GM18517 (cell line): Measurements from ENCODE around the gene RALBP1.
"Not testable (repeated sequence)": the region's sequence is repeated elsewhere in the genome, so short reads cannot be mapped to it uniquely, and the experiment has no call there.

Experiments
- ATAC-seq: cut with Tn5 transposase; IDR thresholded peaks from one replicate; pipeline ENCODE4 v1.9.1; 2021; ENCODE audit warnings: mild to moderate bottlenecking, moderate library complexity; ENCODE audit not compliant: unreplicated experiment

Gene RALBP1

DNA sequence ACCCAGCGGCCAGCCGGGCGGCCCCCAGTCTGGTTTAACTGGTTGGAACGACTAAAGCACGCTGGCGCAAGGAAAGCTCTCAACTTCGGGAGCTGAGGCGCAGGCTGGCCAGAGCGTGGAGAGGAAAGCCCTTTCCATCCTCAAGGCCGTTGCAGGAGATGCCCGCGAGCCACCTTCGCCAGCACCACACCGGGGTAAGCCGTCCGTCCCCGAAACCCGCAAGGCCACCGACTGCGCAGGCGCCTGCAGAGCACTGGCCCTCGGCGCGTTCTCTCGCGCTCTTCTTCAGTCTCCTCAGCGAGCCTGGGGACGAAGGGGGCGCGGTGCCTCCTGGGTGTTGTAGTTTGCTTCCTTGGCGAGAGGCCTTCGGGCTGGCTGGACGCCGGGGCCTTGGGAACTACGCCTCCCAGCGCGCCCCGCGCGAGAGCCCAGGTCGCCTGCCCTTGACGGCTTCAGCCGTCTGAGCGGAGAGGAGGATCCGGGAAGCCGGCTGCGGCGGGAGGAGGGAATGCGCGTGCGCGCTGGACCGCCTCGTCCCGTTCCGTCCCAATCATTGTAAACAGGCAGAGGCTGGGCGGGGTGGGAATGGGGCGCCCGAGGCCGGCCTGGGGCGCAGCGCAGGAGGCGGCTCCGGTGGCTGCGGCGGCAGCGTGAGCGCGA lies at the start of gene RALBP1:
RALBP1 (plus strand) TSS at position 531 of the 660 bp plus-strand sequence. CDS start 37,533 bp downstream, outside the sequence.
- peak; percentile 90 for ATAC-seq

- no peak for ATAC-seq
Observed at GRCh38 chr18:9426753-9427152, 48.6 kb upstream of the RALBP1 start.

- ATAC-seq: no peak
Observed at GRCh38 chr18:9428301-9428706, 47.0 kb upstream of the RALBP1 start.

DNA sequence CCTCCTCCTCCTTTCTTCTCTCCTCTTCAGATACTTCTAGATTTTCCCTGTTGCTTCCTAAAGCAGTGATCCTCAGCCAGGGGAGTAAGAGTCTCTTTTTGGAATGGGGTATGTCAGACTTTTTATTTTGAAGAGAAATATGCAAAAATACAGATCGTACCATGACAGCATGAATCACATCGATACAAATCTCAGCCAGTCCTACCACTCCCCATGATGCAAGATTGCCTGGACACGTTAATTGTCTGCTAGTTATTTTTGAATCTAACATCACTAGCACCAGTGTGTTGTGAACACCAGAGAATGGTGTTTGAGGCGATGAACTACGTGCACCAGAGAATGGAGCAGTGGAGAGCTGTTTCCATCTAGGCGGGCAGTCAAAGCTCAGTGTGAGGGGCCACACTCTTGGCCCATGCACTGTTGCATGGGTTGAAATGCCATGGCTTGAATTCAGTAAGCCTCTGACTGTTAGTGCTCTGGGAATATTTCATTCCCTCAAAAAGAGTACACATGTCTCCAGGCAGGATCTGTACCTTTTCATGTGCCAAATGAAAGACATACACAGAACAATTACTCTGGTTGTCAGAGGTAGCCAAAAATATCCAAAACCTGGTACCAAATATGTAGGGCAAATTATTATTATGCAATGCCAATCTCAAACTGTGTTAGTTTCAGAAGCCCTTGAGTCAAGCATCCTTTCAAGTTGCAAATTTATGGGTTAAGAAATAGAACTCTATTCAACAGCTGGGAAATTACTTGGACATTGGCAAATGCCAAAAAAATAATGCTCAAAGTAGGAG lies 46.3 kb upstream of the RALBP1 start:
- ATAC-seq: no peak

- no peak for ATAC-seq
Observed at GRCh38 chr18:9429662-9429993, 45.7 kb upstream of the RALBP1 start.

DNA sequence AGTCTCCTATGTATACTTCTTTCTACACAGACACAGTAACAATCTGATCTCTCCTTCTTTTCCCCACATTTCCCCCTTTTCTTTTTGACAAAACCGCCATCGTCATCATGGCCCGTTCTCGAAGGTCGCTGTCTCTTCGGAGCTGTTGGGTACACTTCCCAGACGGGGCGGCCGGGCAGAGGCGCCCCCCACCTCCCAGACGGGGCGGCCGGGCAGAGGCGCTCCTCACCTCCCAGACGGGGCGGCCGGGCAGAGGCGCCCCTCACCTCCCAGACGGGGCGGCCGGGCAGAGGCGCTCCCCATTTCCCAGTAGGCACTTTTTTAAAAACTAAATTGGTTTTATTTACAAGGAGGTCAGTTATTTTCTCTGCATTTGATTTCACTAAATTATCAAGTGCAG lies 45.0 kb upstream of the RALBP1 start:
- not testable (repeated sequence) for ATAC-seq

GRCh38 chr18:9431296-9431695 lies 44.0 kb upstream of the RALBP1 start:
- no peak for ATAC-seq

DNA sequence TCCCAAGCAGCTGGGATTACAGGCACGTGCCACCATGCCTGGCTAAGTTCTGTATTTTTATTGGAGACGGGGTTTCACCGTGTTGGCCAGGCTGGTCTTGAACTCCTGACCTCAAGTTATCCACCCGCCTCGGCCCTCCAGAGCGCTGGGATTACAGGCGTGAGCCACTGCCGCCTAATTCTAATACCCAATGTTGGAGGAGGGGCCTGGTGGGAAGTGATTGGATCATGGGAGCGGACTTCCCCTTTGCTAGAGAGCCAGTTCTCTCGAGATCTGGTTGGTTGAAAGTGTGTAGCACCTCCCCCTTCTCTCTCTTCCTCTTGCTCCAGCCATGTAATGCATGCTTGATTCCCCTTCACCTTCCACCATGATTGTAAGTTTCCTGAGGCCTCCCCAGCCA lies 42.2 kb upstream of the RALBP1 start:
- ATAC-seq: not testable (repeated sequence)

DNA sequence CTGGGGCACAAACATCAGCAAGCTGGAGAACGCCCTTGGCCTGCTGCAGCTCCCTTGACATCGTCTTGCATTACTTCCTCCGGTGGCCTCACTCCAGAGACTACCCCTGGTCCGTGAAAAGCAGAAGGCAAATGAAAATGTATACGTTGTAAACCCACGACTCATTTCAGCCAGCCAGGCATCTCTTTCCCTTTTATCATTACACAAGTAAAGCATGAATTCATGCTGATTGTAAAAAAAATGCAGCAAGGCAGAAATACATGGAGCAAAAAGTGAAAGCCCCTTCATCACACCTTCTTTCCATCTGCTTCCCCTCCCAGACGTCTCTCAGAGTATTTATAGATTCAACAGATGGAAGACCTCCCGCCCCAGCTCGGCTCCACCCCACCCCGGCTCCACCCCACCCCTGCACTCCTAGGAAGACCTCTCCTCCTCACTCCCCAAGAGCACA lies 41.6 kb upstream of the RALBP1 start:
- no peak for ATAC-seq

- ATAC-seq: no peak
Observed at GRCh38 chr18:9434122-9434701, 41.1 kb upstream of the RALBP1 start.

DNA sequence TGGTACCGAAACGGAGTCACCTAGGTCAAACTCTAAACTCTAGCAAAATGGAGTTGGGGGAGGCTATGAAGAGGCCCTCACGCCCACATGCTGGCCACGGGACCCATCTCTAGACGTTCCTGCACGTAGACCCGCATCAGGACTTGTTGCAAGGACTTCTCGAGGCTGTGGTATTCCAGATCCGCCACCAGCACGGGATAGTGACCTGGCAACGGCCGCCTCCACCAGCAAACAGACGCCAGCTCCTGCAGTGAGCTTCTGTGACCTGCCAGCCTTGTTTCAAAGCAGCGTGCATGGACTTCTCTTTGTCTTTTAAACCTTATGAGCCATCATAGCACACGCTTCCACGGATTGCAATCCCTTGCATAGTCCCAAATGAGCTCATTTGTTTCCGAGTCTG lies 40.3 kb upstream of the RALBP1 start:
- ATAC-seq: no peak

GRCh38 chr18:9436206-9436929 lies 38.9 kb upstream of the RALBP1 start:
- ATAC-seq: no peak

GRCh38 chr18:9437021-9437437 lies 38.3 kb upstream of the RALBP1 start:
- no peak for ATAC-seq

DNA sequence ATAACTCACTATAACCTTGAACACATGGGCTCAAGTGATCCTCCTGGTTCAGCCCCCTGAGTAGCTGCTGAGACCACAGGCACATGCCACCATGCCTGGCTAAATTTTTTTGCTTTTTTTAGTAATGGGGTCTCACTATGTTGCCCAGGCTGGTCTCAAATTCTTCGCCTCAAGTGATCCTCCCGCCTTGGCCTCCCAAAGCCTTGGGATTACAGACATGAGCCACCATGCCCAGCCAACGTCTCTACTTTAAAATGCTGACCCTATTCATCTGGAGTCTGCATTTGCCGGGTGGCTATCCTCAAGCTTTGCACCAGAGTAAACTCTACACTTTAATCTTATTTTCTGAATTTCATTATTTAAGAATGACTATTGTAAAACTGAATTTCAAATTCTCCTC lies 37.6 kb upstream of the RALBP1 start:
- ATAC-seq: no peak

DNA sequence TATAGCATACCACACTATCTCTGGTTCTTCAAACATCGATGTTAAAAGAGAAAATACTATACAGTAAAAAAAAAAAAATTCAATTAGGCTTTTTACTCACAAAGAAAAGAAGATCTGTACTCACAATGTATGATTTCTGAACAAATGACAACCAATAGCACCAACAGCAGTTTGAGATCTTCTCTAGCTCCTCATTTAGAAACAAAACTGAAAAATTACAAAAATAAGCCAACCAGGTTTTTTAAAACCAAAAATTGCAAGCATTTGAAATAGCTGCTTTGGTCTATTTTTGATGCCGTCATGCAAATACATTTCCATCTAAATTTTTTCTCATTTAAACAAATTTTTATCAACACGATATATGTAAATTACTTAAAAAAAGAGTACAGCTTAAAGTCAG lies 34.3 kb upstream of the RALBP1 start:
- ATAC-seq: no peak

DNA sequence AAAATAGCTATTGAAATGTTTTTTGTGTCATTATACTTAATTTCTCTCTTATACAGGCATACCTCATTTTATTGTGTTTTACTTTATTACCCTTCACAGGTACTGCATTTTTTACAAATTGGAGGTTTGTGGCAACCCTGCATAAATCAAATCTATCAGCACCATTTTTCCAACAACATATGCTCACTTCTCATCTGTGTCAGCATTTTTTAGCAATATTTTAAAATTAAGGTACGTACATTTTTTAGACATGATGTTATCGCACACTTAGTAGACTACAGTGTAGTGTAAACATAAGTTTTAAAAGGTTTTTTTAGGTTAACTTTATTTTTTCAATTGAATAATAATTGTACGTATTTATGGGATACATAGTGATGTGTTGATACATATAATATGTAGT lies 30.8 kb upstream of the RALBP1 start:
- ATAC-seq: no peak

DNA sequence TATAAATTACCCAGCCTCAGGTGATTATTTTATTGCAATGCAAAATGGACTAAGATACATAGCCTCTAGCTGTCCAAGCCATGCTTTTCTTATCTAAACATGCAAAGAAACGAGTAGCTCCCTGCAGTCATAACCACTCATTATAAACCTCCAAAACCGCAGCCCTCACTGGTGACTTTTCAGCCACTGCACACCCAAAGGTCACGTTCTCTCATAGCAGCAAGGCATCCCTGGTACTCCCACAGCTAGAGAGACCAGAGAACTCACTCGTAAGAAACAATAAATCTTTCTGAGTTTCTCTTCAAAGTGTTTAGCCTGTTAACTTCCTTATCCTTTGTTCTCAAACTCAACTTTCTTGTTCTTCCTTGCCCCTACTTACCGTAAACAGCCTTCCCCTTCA lies 28.5 kb upstream of the RALBP1 start:
- no peak for ATAC-seq

- ATAC-seq: no peak
Observed at GRCh38 chr18:9447334-9447733, 28.0 kb upstream of the RALBP1 start.

DNA sequence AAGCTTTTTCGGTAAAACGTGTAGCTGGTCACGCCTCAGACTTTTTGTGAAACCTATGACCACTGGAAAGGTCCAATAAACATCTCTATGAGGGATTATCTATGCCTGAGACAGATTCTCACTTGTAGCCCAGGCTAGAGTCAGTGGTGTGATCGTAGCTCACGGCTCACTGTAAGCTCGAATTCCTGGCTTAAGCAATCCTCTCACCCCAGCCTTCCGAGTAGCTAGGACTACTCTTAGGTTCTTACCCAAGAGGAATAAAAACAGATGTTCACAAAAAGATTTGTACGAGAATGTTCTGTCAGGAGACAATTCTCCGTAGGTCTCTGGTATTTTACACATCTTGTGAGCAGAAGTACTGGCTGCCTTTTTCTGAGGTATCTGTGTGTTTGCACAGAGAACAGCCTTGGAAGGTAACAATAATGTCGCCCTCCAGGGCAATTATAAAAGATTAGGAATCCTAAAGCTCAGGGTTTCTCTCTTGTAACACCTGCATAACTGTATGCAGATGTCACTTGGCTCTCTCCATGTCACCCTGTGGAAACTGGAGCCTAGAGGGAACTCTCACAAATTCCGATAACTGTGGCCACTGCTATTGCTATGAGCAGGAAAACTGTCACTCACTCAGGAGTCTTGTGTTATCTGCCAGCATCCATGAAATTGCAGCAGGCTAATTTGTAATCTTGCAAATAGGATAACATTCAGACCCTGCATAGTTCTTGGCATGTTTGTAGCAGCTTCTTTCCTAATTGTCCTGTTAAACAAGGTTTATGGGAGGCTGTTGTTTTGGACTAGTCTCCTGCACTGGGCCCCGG lies 25.5 kb upstream of the RALBP1 start:
- no peak for ATAC-seq

- ATAC-seq: not testable (repeated sequence)
Observed at GRCh38 chr18:9450920-9451319, 24.4 kb upstream of the RALBP1 start.

- ATAC-seq: no peak
Observed at GRCh38 chr18:9453283-9453682, 22.0 kb upstream of the RALBP1 start.
